Glomerular visceral epithelial cell (primary cell): ENCODE measurements around the gene RAPH1.
A peak's percentile ranks its signal among the peaks of the same experiment; 100 is the strongest.

Source experiments
- DNase-seq: peaks from one replicate; pipeline ENCODE4 v3.0.0-alpha.2; 2016; ENCODE audit errors: extremely low spot score

RAPH1 gene

GRCh38 chr2:203361495-203361894 lies 173.6 kb downstream of the RAPH1 start:
- no peak for DNase-seq

- no peak for DNase-seq
These were observed 174.2 kb downstream of the RAPH1 start for GRCh38 chr2:203360833-203361430.

- no peak for DNase-seq
These were observed 175.7 kb downstream of the RAPH1 start for GRCh38 chr2:203359450-203359849.

- no peak for DNase-seq
These were observed 180.1 kb downstream of the RAPH1 start for GRCh38 chr2:203354966-203355365.

- DNase-seq = peak; percentile 11
These were observed 182.4 kb downstream of the RAPH1 start for GRCh38 chr2:203352604-203353255.

GRCh38 chr2:203347375-203347774 lies 187.7 kb downstream of the RAPH1 start:
- DNase-seq = no peak

- no peak for DNase-seq
These were observed 188.5 kb downstream of the RAPH1 start for GRCh38 chr2:203346612-203347011.

GRCh38 chr2:203344667-203345066 lies 190.4 kb downstream of the RAPH1 start:
- no peak for DNase-seq
